KBM-7 (cell line): ENCODE results near the gene TENT4B.
A peak's percentile ranks its signal among the peaks of the same experiment; 100 is the strongest.

ENCODE experiments used
- DNase-seq: peaks from one replicate; pipeline ENCODE4 v3.0.0-alpha.2; 2015
- in situ Hi-C: fragments of 300-500 bp; cut with MboI; formaldehyde crosslinking; loops from 2 replicates; pipeline ENCODE4 v1.14.3; 2020; ENCODE audit warnings: low sequenced_read_pairs, low pct_unique_long_range_greater_than_20kb, mixed read lengths

Gene TENT4B

DNA sequence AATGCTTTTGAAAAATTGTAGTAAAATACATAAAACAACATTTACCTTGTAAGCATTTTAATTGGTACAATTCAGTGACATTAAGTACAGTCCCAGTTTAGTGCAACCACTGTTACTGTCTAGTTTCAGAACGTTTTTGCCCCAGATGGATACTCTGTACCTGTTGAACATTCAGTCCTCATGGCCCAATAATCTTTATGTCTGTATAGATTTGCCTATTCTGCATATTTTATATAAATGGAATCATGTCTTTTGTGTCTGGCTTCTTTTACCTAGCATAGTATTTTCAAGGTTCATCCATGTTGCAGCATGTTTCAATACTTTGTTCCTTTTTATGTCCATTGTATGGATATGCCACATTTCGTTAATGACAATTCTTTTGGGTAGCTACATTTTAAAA is 37.2 kb downstream of the TENT4B start:
- DNase-seq, result no peak
- in situ Hi-C loops, result no loop called here

DNA sequence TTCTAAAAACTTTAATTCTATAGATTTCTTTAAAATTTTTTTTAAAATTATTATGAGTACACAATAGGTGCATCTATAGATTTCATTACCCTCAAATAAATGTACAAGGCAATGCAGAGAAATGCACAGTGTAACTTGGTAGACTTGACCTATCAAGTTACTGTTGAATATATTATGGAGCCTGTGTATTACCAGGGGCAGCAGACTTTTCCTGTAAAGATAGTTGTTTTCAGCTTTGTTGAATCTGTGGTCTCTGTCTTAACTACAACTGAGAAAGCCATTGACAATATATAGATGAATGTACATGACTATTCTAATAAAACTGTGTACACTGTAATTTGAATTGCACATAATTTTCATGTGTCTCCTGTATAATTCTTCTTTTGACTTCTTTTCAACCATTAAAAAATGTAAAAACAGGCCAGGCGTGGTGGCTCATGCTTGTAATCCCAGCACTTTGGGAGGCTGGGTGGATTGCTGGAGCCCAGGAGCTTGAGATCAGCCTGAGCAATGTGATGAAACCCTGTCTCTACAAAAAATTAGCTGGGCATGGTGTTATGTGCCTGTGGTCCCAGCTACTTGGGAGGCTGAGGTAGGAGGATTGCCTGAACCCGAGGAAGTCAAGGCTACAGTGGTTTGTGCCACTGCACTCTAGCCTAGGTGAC is 39.4 kb downstream of the TENT4B start:
- in situ Hi-C loops, result no loop called here
- DNase-seq, result no peak

DNA sequence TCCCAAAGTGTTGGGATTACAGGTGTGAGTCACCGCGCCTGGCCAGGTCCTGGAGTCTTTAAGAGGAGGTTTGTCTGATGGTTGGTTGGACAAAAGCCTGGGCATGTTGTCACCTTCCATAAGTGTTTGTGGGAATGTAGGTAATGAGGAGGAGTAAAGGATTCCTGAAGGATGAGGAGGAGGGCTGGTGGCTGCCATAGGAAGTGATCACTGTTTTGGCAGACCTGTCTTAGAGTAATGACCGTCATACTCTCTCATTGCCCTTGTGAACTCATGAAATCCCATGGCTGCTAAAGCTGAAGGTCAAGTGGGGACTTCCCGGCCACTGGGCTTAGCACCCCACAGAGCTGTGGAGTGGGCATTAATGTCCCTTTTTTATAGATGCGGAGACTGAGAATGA is 40.5 kb downstream of the TENT4B start:
- no peak for DNase-seq

DNA sequence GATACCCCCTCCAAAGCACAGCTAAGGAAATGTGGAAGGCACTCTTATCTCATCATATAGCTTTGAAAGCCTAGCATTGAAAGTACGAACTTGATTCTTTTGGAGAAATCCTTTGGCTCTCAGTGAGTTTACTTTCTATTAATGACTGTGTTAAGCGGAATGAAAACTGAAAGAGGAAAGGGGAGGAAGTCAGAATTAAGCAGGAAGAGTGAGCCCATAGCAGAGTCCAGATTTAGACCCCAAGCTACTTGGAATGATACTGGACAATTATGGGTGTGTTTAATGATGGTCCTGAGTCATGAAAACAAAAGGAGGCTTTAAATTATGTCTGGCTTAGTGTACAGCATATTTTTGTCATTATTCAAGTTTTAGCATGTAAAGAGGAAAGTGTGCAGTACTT is 42.2 kb downstream of the TENT4B start:
- DNase-seq, result no peak
- in situ Hi-C loops, result no loop called here

More for the DNA sequence above, 40.5 kb downstream of the TENT4B start:
- in situ Hi-C loops, result no loop called here

DNA sequence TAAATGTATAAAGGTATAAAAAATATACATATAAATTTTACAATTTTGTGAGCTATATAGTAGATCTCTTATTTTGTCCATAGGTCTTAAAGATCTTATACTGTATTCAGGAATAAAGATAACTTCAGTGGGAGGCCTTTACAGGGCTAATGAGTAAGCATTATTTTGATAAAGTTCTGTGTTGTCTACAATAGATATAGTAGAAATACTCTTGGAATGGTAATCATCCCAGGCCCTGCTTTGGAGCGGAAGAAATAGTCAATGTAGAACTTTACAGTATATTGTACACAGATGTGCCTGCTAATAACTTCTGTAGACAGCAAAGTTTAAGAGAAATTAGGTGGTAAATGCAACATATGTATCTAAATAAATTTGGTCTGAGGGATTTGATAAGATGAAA is 42.6 kb downstream of the TENT4B start:
- in situ Hi-C loops, result no loop called here
- DNase-seq, result no peak

DNA sequence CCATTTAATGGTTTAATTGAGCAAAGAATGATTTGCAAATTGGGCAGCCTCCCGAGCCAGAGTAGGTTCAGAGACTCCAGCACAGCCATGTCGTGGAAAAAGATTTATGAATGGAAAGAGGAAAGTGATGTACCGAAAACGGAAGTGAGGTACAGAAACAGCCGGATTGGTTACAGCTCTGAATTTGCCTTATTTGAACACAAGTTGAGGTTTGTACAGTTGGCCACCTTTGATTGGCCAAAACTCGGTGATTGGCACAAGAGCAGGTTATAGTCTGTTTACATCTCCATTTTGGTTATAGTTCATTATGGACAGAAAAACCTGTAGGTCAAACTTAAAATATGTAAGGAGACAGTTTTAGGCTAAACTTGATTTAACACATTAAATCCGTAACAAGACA is 44.5 kb downstream of the TENT4B start:
- DNase-seq, result no peak
- in situ Hi-C loops, result no loop called here

DNA sequence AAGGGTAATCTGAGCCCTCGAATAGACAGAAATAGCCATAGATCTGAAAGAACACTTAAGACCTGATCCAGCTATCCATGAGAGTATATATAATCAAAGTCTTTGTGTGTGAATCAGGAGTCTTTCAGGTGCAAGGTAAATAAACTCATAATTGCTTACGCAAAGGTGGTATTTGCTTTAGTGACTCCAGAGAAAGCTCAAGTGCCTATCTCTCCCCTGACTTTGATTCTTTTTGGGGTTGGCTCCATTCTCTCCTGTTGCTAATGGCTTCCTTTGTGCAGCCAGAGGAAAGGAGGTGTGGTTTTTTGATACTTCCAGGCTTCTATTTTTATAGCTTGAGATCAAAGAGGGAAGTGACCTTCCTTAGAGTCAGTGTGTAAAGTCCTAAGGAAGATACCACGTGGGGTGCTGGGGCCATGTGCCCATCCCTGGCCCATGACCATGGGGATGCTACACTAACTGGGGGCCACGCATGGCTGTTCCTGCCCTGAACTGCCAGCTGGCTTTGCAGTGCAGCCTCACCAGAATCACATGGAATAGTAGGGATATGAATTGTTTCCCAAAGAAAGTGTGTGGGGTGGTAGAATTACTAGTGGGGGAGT is 45.8 kb downstream of the TENT4B start:
- peak; percentile 22 for DNase-seq
- in situ Hi-C loops, result no loop called here

DNA sequence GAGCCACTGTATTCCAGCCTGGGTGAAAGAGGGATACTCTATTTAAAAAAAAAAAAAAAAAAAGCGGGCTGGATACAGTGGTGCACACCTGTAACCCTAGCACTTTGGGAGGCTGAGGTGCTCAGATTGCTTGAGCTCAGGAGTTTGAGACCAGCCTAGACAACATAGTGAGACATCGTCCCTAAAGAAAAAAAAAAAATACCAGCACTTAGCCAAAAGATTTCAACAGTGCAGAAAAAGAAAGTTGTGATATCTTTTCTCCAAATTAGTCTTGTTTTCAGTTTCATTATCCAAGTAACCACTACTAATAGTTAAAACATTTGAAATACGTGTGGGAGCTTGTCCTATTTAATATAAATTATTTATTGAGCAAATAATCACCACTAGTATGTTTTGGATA is 48.7 kb downstream of the TENT4B start:
- no peak for DNase-seq
- in situ Hi-C loops, result no loop called here

DNA sequence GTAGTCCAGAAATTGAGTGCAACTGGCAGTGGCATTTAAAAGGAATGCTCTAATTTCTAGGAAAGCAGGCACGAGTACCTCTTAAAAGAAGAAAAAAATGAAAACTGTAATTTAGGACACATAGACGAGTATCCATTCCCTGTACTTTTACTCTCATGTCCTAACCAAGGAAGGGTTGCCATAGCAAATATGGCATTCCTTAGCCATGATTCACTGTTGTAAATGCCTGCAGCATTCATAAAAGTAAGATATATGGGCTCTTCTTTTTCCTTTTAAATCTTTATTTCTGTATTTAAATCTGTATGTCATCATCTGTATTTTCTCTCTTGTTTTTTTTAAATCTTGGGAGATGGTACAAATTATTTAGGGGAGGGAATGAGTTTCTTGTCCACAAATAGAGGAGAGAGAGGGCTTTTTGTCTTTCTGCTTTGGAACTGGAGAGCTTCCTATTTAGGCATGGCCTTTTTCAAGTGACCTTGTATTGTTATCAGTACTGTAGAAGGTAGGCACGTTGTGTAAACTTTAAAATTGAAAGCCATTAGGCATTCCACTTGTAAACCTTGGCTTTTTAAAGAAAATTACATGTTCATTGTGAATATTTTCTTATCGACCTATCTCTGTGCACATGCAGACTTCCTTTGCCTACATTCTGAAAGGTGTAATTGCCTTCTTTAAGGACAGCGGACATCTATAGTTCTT is 50.0 kb downstream of the TENT4B start:
- in situ Hi-C loops, result no loop called here
- DNase-seq, result no peak

DNA sequence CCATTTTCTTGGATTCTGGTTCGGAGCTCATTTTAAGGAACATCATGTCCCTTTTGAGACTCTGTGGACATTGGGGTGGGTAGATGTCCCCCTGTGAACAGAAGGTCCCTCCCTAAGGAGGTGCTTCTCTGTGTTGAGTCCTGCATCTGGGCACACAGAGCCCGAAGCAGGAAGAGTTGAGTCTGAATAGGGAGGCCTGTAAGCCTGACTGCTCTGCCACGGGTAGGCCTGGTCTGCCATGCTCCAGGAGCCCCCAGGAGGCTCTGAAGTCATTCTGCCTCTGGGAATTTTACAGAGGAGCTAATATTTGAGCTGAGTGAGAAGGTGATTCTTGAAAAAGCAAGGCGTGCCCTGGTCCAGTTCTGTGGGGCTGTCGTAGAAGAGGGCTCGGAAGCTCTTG is 50.6 kb downstream of the TENT4B start:
- in situ Hi-C loops, result no loop called here
- no peak for DNase-seq

DNA sequence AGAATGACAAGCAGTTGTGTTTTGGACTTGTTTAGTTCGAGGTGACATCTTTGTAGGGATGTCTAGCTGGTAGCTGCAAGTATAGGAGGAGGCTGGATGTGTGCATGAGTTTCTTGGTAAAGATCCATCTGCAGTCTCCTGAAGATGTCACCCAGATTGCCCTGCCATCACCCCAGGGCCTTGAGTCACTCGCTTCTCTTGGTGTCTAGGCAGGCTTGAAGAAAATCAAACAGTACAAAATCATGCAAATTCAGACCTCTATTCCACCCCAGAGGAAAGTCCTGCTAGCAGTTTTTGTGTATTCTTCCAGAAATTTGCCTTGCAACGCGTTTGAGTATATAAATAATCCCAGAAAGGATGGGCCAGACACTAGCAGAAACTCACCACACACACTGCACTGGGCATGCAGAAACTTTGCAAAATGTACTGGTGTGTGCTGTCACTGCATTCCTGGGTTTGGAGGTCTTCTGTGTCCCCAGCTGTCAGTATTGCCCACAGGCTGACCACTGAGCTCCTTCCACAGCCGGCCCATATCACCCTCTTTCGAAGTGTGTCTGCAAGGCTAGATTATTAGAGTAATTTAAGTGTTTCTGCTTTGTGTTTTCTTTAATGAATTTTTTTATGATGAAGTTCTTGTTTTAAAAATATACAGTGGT is 51.5 kb downstream of the TENT4B start:
- in situ Hi-C loops, result no loop called here

DNA sequence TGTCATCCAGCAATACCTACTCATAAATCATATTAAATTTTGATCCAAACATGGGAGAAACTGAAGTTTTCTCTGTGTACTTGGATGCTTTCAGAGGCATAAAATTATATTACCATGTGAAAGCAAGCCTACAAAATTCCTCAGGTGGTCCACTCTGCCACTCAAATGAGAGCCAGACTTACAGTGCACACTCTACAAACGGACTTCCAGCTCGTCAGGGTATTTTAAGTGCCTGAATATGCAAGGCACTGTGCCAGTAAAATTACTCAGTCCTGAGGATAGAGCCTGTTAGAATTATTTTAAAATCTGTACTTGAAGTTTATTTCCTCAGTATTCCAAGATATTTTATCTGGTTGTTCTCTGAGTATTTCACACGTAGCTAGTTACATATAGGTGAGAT is 54.5 kb downstream of the TENT4B start:
- DNase-seq, result no peak
- in situ Hi-C loops, result no loop called here

More for the DNA sequence above, 51.5 kb downstream of the TENT4B start:
- DNase-seq, result no peak

DNA sequence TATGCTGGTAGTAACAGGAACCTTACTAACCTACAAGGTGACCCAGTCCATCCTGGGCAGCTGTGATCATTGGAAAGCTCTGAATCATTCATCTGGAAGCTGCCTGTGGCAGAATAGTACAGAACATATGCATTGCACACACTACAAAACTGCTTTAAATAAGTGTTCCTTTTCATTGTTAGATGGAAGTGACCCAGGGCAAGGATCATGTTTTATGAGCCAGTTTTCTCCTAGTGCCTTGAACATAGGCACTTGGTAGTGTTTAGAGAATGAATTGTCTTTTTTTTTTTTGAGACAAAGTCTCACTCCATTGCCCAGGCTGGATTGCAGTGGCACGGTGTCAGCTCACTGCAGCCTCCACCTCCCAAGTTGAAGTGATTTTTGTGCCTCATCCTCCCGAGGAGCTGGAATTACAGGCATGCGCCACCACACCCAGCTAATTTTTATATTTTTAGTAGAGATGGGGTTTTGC is 55.4 kb downstream of the TENT4B start:
- in situ Hi-C loops, result no loop called here
- no peak for DNase-seq

DNA sequence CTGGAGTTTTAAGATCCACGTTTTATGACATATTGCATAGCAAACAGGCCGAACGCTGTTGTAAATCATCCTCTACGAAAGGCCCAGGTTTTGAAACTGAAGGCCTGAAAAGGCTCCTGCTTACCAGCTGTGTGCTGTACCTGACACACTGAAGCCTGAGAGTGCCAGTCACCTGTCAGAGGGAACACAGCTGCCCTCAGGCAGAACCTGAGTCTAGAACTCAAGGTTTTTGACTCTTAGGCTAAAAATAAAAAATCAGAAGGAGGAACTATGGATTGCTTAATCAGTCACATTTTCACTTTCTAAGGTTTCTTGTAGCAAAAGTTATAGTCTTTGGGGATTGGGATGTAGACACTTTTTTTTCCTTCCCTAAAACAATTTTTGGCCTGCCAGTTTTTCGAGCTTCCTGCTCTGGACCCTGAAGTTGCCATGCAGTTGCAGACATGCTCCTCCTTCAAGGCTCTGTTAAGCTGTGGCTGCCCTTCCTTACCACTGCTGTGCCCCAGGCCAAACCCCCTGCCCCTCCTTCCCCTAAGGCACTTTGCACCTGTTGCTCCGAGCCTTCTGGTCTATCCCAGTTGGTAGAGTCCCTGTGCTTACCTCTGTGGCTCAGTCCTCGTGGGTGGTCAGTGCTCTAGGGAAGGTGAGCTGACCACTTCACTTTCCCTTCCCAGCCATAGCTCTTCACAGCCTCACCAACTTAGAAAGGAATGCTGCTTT is 56.6 kb downstream of the TENT4B start:
- DNase-seq, result peak; percentile 29
- in situ Hi-C loops, result no loop called here

DNA sequence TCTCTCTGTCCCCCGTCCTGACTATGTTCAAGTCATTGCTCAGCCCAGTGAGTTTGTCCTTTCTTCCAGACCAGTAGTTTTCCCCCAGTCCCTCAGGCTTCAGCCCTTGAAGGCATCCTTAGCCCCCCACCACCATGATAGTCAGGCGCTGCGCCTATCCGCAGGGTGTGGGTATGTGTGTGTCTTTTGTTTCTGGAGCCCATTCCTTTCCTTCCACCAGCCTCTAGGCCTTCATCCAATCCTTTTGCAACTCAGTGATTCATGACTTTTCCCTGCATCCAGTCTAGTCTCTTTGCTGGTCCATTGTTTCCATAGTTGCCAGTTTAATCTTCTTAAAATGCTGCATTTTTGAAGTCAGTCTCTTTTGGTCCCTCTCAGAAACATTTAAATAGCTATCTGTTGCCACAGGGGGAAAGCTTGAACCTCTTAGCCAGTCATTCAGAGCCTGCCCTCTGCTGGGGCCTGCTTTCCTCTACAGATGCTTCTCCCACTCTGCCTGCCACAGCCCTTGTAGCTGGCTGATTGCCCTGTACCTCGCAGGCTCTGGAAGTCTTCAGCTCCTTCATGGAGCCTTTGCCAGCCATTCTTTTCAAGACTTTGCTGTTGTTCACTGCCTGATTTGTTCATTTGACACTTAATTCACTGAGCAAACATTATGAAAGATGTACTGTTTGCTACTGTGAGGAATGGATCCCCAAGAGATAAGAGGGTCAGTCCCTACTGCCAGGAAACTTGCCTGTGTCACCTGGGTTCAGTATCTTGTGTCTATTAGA is 57.3 kb downstream of the TENT4B start:
- in situ Hi-C loops, result no loop called here

DNA sequence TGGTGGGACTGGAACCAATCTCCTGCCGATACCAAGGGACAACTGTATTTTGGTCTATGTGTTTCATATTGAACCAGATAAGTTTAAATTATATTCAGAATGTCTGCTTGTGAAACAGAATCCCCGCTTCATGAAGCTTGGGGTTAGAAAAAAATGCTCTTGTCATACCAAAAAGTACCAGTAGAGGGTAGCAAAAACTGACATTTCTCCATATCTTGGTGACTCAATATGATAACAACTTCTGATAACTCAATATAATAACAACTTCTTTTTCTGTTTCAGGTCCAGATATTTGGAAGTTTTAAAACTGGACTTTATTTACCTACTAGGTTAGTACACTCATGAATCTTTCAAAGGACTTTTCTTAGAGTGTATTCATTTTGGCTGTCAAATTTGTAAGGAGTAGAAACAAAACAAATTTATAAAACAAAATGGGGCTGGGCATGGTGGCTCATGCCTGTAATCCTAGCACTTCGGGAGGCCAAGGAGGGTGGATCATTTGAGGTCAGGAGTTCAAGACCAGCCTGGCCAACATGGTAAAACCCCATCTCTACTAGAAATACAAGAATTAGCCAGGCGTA is 60.9 kb downstream of the TENT4B start:
- peak; percentile 81 for DNase-seq
- in situ Hi-C loops, result no loop called here

More for the DNA sequence above, 57.3 kb downstream of the TENT4B start:
- peak; percentile 83 for DNase-seq

DNA sequence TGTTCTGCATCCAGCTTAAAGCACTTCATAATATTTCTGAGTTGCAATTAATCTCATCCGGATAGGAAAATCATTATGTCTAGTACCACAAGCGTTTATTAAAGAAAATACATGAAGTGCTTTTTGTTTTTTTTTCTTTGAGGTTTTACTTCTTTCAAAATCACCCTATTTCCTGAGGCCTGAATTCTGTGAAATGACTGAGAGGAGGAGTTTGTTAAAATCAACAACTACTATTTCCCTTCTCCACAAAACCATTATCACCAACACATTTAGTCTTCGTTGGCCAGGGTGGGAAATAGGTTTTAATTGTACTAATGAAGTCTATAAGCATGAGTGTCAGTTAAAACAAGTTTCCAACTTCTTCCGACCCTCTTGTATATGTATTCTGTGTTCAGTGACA is 62.6 kb downstream of the TENT4B start:
- in situ Hi-C loops, result no loop called here
- no peak for DNase-seq

DNA sequence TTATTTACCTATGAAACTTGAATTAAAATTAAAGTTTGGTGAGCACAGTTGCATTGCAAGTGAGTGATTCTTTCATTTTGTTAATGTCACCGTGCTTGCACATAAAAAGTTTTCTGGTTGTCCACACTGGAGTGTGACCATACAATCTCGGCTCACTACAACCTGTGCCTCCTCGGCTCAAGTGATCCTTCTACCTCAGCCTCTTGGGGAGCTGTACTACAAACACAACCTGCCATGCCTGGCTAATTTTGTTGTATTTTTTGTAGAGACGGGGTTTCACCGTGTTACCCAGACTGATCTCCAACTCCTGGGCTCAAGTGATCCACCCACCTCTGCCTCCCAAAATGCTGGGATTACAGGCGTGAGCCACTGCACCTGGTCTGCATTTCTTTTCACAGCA is 63.1 kb downstream of the TENT4B start:
- no peak for DNase-seq
- in situ Hi-C loops, result no loop called here
